ENCODE measurements around the gene LRRC4. TPM values are rescaled to one million over a fixed set of nuclear protein-coding genes. Genes with fewer than 3 reads are reported as not detected.

LRRC4 gene
- total RNA-seq, 1 donor from 2014 or later: 4.4 TPM

GRCh38 chr7:128014811-128015210 lies 16.4 kb downstream of the LRRC4 start:
- Histone ChIP-seq H3K27ac (replicated peaks) (no peak overlapping the region), H3K9me3 (replicated peaks) (no peaks in the 10 kb centered on the region), H3K27me3 (ENCODE audit: low read depth) (no peaks in the 10 kb centered on the region), H3K4me1 (peaks cover 27% of the 10 kb centered on the region), H3K36me3 (no peaks in the 10 kb centered on the region), H3K4me3 (no peak overlapping the region)
- intact Hi-C loops (cut with micrococcal nuclease): no loop called here
- TF ChIP-seq CTCF (IDR thresholded peaks at IDR 0.05; ENCODE audit: borderline replicate concordance): no peak
- DNase-seq: no peak

- H3K27me3 ChIP-seq (ENCODE audit: low read depth): no peaks in the 10 kb centered on the region
- peak overlapping the region; percentile 79 for H3K27ac ChIP-seq (replicated peaks)
- H3K36me3 ChIP-seq: no peaks in the 10 kb centered on the region
- no peaks in the 10 kb centered on the region for H3K9me3 ChIP-seq (replicated peaks)
- no peak overlapping the region for H3K4me3 ChIP-seq
- peaks cover 63% of the 10 kb centered on the region for H3K4me1 ChIP-seq
- intact Hi-C loops (cut with micrococcal nuclease): no loop called here
- no peak for DNase-seq
- no peak for TF ChIP-seq CTCF (IDR thresholded peaks at IDR 0.05; ENCODE audit: borderline replicate concordance)
Observed at GRCh38 chr7:128011131-128011661, 20.0 kb downstream of the LRRC4 start.

DNA sequence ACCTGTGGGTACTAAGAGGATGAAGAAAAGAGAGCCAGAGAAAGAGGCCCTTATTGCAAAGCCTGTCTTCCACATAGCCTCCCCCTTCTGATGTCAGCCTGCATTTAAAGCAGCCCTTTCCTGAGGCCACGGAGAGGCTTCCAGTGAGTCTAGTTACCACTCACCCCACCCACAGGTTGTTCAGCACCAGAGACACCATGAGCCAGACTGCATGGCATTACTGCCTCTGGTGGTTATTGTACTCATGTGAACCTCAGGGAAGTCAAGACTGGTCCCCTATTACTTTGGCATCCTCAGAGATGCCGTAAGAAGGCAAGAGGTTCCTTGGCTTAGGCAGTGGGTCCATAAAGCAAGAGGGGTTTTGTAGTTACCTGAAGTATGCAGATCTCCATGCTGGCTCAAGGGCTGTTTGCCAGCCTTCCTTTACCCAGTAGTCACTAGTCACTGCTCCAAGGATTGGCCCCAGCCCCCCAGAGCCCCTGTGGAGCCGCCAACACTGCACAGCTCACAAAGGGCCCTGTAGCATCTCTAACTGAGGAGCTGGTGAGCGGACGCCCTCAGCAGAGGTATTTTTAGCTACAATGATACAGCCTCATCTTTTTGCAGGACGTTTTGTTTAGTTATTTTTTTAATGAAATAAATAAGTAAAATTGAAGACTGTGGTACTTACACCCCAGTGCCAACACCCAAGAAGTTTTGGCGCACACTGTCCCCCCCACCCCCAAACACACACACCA lies 20.7 kb downstream of the LRRC4 start:
- Histone ChIP-seq H3K27me3 (ENCODE audit: low read depth) (no peaks in the 10 kb centered on the region), H3K9me3 (replicated peaks) (no peaks in the 10 kb centered on the region), H3K4me1 (peaks cover 69% of the 10 kb centered on the region), H3K27ac (replicated peaks) (peak overlapping the region; percentile 79), H3K4me3 (no peak overlapping the region), H3K36me3 (no peaks in the 10 kb centered on the region)
- intact Hi-C loops (cut with micrococcal nuclease): no loop called here
- no peak for TF ChIP-seq CTCF (IDR thresholded peaks at IDR 0.05; ENCODE audit: borderline replicate concordance)
- no peak for DNase-seq

- intact Hi-C loops (cut with micrococcal nuclease): no loop called here
- H3K4me1 ChIP-seq: peaks cover 86% of the 10 kb centered on the region
- H3K27ac ChIP-seq (replicated peaks): peak overlapping the region; percentile 23
- no peak overlapping the region for H3K4me3 ChIP-seq
- H3K9me3 ChIP-seq (replicated peaks): no peaks in the 10 kb centered on the region
- no peaks in the 10 kb centered on the region for H3K27me3 ChIP-seq (ENCODE audit: low read depth)
- H3K36me3 ChIP-seq: no peaks in the 10 kb centered on the region
- no peak for DNase-seq
- TF ChIP-seq CTCF (IDR thresholded peaks at IDR 0.05; ENCODE audit: borderline replicate concordance): no peak
Observed at GRCh38 chr7:128008744-128009143, 22.5 kb downstream of the LRRC4 start.

DNA sequence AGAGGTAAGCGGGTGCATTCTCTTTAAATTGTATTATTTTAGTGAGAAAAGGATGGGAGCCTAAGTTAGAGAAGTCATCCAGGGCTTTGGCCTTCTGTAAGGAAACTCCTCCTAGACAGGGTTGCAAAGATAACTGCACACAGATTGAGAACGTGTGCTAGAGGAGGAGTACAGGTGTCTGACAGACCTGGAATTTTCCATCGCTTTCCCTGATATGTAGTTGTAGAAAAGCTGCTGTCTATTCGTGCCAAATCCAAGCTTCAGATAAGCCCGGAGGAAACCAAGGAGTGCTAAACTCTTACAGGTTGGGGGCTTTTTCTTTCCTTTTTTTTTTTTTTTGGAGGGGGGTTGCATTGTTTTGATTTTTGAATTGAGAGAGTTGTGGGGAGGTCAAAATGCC lies 23.1 kb downstream of the LRRC4 start:
- Histone ChIP-seq H3K4me3 (no peak overlapping the region), H3K27me3 (ENCODE audit: low read depth) (no peaks in the 10 kb centered on the region), H3K36me3 (no peaks in the 10 kb centered on the region), H3K27ac (replicated peaks) (peak overlapping the region; percentile 23), H3K4me1 (peaks cover 90% of the 10 kb centered on the region), H3K9me3 (replicated peaks) (no peaks in the 10 kb centered on the region)
- no peak for TF ChIP-seq CTCF (IDR thresholded peaks at IDR 0.05; ENCODE audit: borderline replicate concordance)
- DNase-seq: no peak
- intact Hi-C loops (cut with micrococcal nuclease): no loop called here
